OCI-LY7 (cell line): ENCODE data around the gene ABL1. TPM values are rescaled to one million over a fixed set of nuclear protein-coding genes. Genes with fewer than 3 reads are reported as not detected.

ENCODE experiments used
- BruUV-seq: library from RNA; stranded (reverse); fragments of 400-500 nt; replicated peaks from 2 replicates; lab custom pipeline; 2021; lab: Mats Ljungman, UMichigan
- CTCF ChIA-PET: fragments of 300-600 bp; sonication (Branson Sonifier 250); formaldehyde crosslinking; loops from one replicate; lab custom pipeline; 2022; ENCODE audit warnings: antibody characterized with exemption; ENCODE audit not compliant: unreplicated experiment; lab: Charles Lee
- POLR2A ChIA-PET: fragments of 300-600 bp; sonication (Branson Sonifier 250); formaldehyde crosslinking; loops from one replicate; lab custom pipeline; 2022; ENCODE audit warnings: antibody characterized with exemption; lab: Charles Lee
- DNase-seq: peaks from one replicate; pipeline ENCODE4 v3.0.0-alpha.2; 2015; ENCODE audit warnings: low spot score
- H2AFZ ChIP-seq: fragments of 200-600 bp; sonication (generic), shearing (Covaris generic); 2 replicates; pipeline ENCODE4 v1.6.1; 2014; ENCODE audit warnings: mild to moderate bottlenecking, antibody characterized with exemption, low read length, moderate library complexity
- H3K27ac ChIP-seq: fragments of 200-600 bp; sonication (generic); 2 replicates; pipeline ENCODE4 v1.5.1; 2014; ENCODE audit warnings: mixed run types, low read depth, mild to moderate bottlenecking, moderate library complexity, low read length, inconsistent platforms; ENCODE audit not compliant: poor library complexity, severe bottlenecking
- H3K36me3 ChIP-seq: fragments of 200-600 bp; sonication (generic); 2 replicates; pipeline ENCODE4 v1.6.1; 2014; ENCODE audit warnings: mild to moderate bottlenecking, antibody characterized with exemption, low read length, moderate library complexity, mixed read lengths; ENCODE audit not compliant: insufficient read depth
- H3K4me1 ChIP-seq: fragments of 200-600 bp; sonication (generic); 2 replicates; pipeline ENCODE4 v1.5.1; 2014; ENCODE audit warnings: mild to moderate bottlenecking, low read length; ENCODE audit not compliant: insufficient read depth, poor library complexity, severe bottlenecking
- H3K4me2 ChIP-seq: fragments of 200-600 bp; sonication (generic); 2 replicates; pipeline ENCODE4 v1.6.1; 2014; ENCODE audit warnings: mild to moderate bottlenecking, low read length
- H3K4me3 ChIP-seq: fragments of 200-600 bp; sonication (generic); 2 replicates; pipeline ENCODE4 v1.5.1; 2014; ENCODE audit warnings: mild to moderate bottlenecking, low read depth, low read length; ENCODE audit not compliant: poor library complexity, severe bottlenecking
- H3K79me2 ChIP-seq: fragments of 200-600 bp; sonication (generic); 2 replicates; pipeline ENCODE4 v1.6.1; 2016; ENCODE audit warnings: low read depth, mild to moderate bottlenecking, low read length, moderate library complexity, mixed read lengths; ENCODE audit not compliant: insufficient read depth
- H3K9me2 ChIP-seq: fragments of 200-600 bp; sonication (generic); 2 replicates; pipeline ENCODE4 v1.6.1; 2016; ENCODE audit warnings: mild to moderate bottlenecking, low read length, mixed read lengths; ENCODE audit not compliant: insufficient read depth
- H3K9me3 ChIP-seq: fragments of 200-600 bp; sonication (generic); 2 replicates; pipeline ENCODE4 v1.6.1; 2014; ENCODE audit warnings: mild to moderate bottlenecking, mixed run types, low read length, mixed read lengths
- H4K20me1 ChIP-seq: fragments of 200-600 bp; sonication (generic); 2 replicates; pipeline ENCODE4 v1.6.1; 2014; ENCODE audit warnings: mild to moderate bottlenecking, antibody characterized with exemption, low read length, moderate library complexity, mixed read lengths; ENCODE audit not compliant: insufficient read depth
- CTCF ChIP-seq: fragments of 200-600 bp; sonication (generic); conservative IDR thresholded peaks from 2 replicates; pipeline ENCODE4 v1.5.1; 2014; ENCODE audit warnings: mild to moderate bottlenecking, antibody characterized with exemption, low read length, moderate library complexity, mixed read lengths
- EZH2phosphoT487 ChIP-seq: fragments of 200-600 bp; sonication (generic); IDR thresholded peaks from 2 replicates; pipeline ENCODE4 v1.6.1; 2018; ENCODE audit warnings: low read depth, borderline replicate concordance, mild to moderate bottlenecking, mixed run types, antibody characterized with exemption, low read length, moderate library complexity, mixed read lengths
- intact Hi-C: fragments of 100-400 bp; cut with micrococcal nuclease; formaldehyde crosslinking; loops from one replicate; pipeline ENCODE4 v1.10.0; 2022; ENCODE audit not compliant: unreplicated experiment
- total RNA-seq, 2 experiments: library from RNA; depleted of rRNA in 1 of 2; stranded (reverse); fragments of >200 nt in 1 of 2; shearing (Covaris generic) in 1 of 2; gene quantifications; 2 replicates each; pipeline ENCODE4 v1.2.3, GENCODE V29; 2014 to 2022

ABL1 gene
- total RNA-seq, 2 experiments from 2014 or later, result 8.1 to 28.3 TPM

DNA sequence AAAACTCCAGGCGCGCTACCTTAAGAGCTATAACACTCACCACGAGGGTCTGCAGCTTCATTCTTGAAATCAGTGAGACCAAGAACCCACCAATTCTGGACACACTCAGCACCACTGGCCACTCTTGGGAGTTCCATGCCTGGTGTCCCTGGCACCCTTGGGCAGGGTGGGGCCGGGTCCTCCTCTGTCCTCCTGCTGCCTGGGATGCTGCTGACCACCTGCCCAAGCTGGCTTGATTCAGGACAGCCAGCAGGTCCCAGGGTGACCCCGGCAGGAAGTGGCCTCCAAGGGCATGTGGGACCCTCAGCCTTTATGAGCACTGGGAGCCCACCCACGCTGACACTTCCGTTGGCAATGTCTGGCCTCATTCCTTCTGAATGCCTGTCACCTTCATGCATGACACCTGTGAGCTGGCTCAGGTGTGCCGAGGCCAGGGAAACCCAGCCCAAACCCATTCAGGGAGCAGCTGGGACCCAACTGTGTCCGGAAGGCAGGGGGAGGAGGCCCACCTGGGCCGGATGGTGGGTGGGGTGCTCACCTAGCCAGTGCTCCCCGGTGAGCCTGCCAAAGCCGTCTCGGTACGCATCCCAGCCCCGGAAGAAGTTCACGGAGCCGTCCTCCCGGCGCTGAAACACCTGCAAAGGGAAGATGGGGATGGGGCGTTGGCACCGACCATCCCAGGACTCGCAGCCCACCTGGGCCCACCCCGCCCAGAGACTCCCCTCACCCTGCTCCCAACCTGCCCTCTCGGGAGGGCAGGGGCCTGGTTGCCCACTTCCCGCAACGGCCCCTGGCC, 76.4 kb downstream of the ABL1 start:
- no peaks in the 10 kb centered on the region for H3K79me2 ChIP-seq
- no peaks in the 10 kb centered on the region for H3K9me2 ChIP-seq
- no TSS peak for BruUV-seq
- TF ChIP-seq CTCF (no peak), EZH2phosphoT487 (no peak)
- H3K4me2 ChIP-seq, result no peak overlapping the region
- no peaks in the 10 kb centered on the region for H4K20me1 ChIP-seq
- CTCF ChIA-PET, result no interaction called here
- POLR2A ChIA-PET, result no interaction called here
- intact Hi-C loops, result no loop called here
- no peaks in the 10 kb centered on the region for H3K36me3 ChIP-seq
- no peaks in the 10 kb centered on the region for H3K4me1 ChIP-seq
- H3K4me3 ChIP-seq, result no peak overlapping the region
- no peak for DNase-seq
- no peak overlapping the region for H2AFZ ChIP-seq
- no peaks in the 10 kb centered on the region for H3K9me3 ChIP-seq
- no peak overlapping the region for H3K27ac ChIP-seq

DNA sequence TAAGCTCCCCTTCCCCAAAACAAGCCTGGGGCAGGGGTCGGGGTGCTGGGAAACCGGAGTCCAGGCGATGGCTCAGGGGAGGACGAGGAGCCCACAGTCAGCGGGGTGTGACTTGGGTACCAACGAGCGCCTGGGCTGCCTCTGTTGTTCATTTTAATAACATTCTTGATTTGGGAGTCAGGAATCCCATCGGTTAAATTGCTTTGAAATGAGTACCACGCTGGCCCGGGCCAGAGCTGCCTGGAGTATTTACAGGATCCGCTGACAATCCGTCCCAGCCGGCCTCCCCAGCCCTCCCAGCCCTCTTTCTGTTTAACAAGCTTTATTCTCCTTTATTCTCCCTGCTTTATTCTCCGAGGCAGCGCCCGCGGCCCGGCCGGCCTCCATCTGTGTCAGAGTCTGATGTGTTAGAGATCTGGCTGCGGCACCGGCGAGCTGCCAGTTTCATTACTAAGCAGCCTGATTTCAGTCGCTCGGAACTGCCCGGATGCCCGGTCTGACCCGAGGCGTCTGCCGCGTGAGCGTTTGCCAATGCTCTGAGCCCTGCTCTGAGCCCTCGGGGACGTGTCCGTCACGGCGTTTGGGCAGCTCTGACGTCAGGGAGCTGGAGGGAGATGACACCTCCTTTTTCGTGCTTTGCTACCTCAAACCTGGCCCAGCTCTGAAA, 78.0 kb downstream of the ABL1 start:
- intact Hi-C loops, result no loop called here
- Histone ChIP-seq H3K4me1 (no peaks in the 10 kb centered on the region), H4K20me1 (no peaks in the 10 kb centered on the region), H3K36me3 (no peaks in the 10 kb centered on the region), H3K79me2 (no peaks in the 10 kb centered on the region), H3K9me2 (no peaks in the 10 kb centered on the region), H3K27ac (no peak overlapping the region), H3K4me3 (no peak overlapping the region), H2AFZ (no peak overlapping the region), H3K9me3 (no peaks in the 10 kb centered on the region), H3K4me2 (no peak overlapping the region)
- TF ChIP-seq EZH2phosphoT487 (no peak), CTCF (no peak)
- DNase-seq, result no peak
- CTCF ChIA-PET, result no interaction called here
- BruUV-seq, result no TSS peak
- POLR2A ChIA-PET, result no interaction called here
